K562 (cell line): ENCODE results near the gene AIFM1. TPM values are rescaled to one million over a fixed set of nuclear protein-coding genes. Genes with fewer than 3 reads are reported as not detected.

Experiments used
- ARID4B ChIP-seq: sonication (generic); formaldehyde crosslinking; IDR thresholded peaks from 2 replicates; pipeline ENCODE4 v1.8.0; 2022; ENCODE audit warnings: mild to moderate bottlenecking, missing genetic modification reagents
- CHD2 ChIP-seq: IDR thresholded peaks from 2 replicates; pipeline ENCODE4 v1.6.1; 2011; ENCODE audit warnings: low read depth, low read length
- CREB1 ChIP-seq, 2 experiments: sonication (generic) in 1 of 2; formaldehyde crosslinking in 1 of 2; IDR thresholded peaks; 2 replicates each; pipeline versions ENCODE4 v1.6.1 to v1.8.0; 2012 to 2022; ENCODE audit warnings: inconsistent platforms in 1 of 2, mild to moderate bottlenecking in 1 of 2, missing genetic modification reagents in 1 of 2, moderate library complexity in 1 of 2
- NR0B1 ChIP-seq: fragments of 450-650 bp; IDR thresholded peaks from one replicate; pipeline ENCODE4 v1.6.1; 2018; ENCODE audit warnings: mild to moderate bottlenecking, moderate library complexity; ENCODE audit not compliant: partially characterized antibody
- PBX2 ChIP-seq, 2 experiments: IDR thresholded peaks in 1 of 2; conservative IDR thresholded peaks in 1 of 2; 2 replicates each; pipeline ENCODE4 v1.6.1; 2016; ENCODE audit warnings: low read depth in 2 of 2, mild to moderate bottlenecking in 1 of 2, missing compliant biosample characterization in 1 of 2, missing genetic modification characterization in 1 of 2, moderate library complexity in 1 of 2
- UBTF ChIP-seq, 2 experiments: IDR thresholded peaks; 2 replicates each; pipeline ENCODE4 v1.6.1; 2012; ENCODE audit warnings: improper control_type of control experiment in 2 of 2, low read depth in 2 of 2, low read length in 2 of 2, borderline replicate concordance in 1 of 2
- ZBTB17 ChIP-seq: fragments of 450-650 bp; formaldehyde crosslinking; IDR thresholded peaks from 2 replicates; pipeline ENCODE4 v1.4.0; 2020; ENCODE audit warnings: mild to moderate bottlenecking
- ZEB2 ChIP-seq: fragments of 450-650 bp; IDR thresholded peaks from 2 replicates; pipeline ENCODE4 v1.6.1; 2016
- ZNF263 ChIP-seq: sonication (generic); formaldehyde crosslinking; IDR thresholded peaks from 2 replicates; pipeline ENCODE4 v1.8.0; 2022; ENCODE audit warnings: mild to moderate bottlenecking, missing genetic modification reagents, borderline replicate concordance
- ZNF274 ChIP-seq: IDR thresholded peaks from 2 replicates; pipeline ENCODE4 v1.6.1; 2011; ENCODE audit warnings: low read depth, mild to moderate bottlenecking, low read length, moderate library complexity, borderline replicate concordance
- ZNF695 ChIP-seq: fragments of 450-650 bp; formaldehyde crosslinking; IDR thresholded peaks from 2 replicates; pipeline ENCODE4 v1.4.0; 2020; ENCODE audit warnings: mild to moderate bottlenecking, moderate library complexity
- ZNF699 ChIP-seq: fragments of 250-450 bp; sonication (Bioruptor Pico); IDR thresholded peaks from 2 replicates; pipeline ENCODE4 v1.8.0; 2021; ENCODE audit warnings: mild to moderate bottlenecking, moderate library complexity; ENCODE audit not compliant: insufficient replicate concordance
- ZNF75A ChIP-seq: fragments of 450-650 bp; formaldehyde crosslinking; IDR thresholded peaks from 2 replicates; pipeline ENCODE4 v1.4.0; 2020; ENCODE audit warnings: mild to moderate bottlenecking
- polyA plus RNA-seq, 8 experiments: library from polyadenylated mRNA; depleted of rRNA in 4 of 8; stranded (reverse) in 5 of 8; unstranded in 3 of 8; fragments of >200 nt; fragmentation: Nextera tagmentation in 2 of 8; fragmentation: Illumina TruSeq in 1 of 8; extraction: Ambion mirVana in 2 of 8; extraction: Trizol in 1 of 8; gene quantifications; 2 replicates each; pipeline versions ENCODE4 v1.2.1 to v1.2.3, GENCODE V29; 2011 to 2014; ENCODE audit warnings: inconsistent platforms in 1 of 8, missing spikeins in 1 of 8
- total RNA-seq, 7 experiments: library from RNA; depleted of rRNA in 6 of 7; stranded (reverse); fragments of >200 nt in 6 of 7; fragmentation: Illumina TruSeq in 2 of 7; extraction: Trizol in 2 of 7; gene quantifications; 2 replicates each; pipeline versions ENCODE4 v1.2.1 to v1.2.3, GENCODE V29; 2011 to 2021; ENCODE audit warnings: low replicate concordance in 1 of 7

The AIFM1 gene
- total and polyA plus RNA-seq, 9 of the 15 experiments (the other 6 are each of a cell fraction or from before 2014, with no cell fraction given), result 51.0 to 117 (median 91.2) TPM

- TF ChIP-seq PBX2 (CRISPR knock-in tag; IDR thresholded peaks at IDR 0.05; ENCODE audit: low read depth) (no peak), PBX2 (tag; conservative IDR thresholded peaks at IDR 0.05; ENCODE audit: low read depth) (no peak), UBTF (IDR thresholded peaks at IDR 0.05; ENCODE audit: borderline replicate concordance in 1 of 2, low read depth in 2 of 2, low read length in 2 of 2) (0 out of 4 replicates have a peak, but pooled peaks of 1 of the 2 experiments have one; percentile 50), ZNF699 (CRISPR knock-in tag) (no peak), ZBTB17 (CRISPR knock-in tag) (no peak), CHD2 (no peak), CREB1 (IDR thresholded peaks at IDR 0.05) (peak; percentile 31; the same call in 1 of the 2 replicates), CREB1 (CRISPR knock-in tag; IDR thresholded peaks at IDR 0.05) (no peak; the same call in 1 of the 2 replicates), ZNF695 (CRISPR knock-in tag) (no peak), ZNF75A (CRISPR knock-in tag) (no peak), ZEB2 (no peak), NR0B1 (no peak), ZNF274 (no peak), ZNF263 (peak; percentile 91), ARID4B (no peak)
Measured at GRCh38 chrX:130120746-130121504, 44.7 kb downstream of the AIFM1 start (continued).
